NCI-H345 (cell line): ENCODE measurements around the gene NHLH1.
A peak's percentile ranks its signal among the peaks of the same experiment; 100 is the strongest.

Experiments
- DNase-seq: peaks from one replicate; lab custom pipeline; 2025; lab: John Stamatoyannopoulos, UW

The NHLH1 gene

DNA sequence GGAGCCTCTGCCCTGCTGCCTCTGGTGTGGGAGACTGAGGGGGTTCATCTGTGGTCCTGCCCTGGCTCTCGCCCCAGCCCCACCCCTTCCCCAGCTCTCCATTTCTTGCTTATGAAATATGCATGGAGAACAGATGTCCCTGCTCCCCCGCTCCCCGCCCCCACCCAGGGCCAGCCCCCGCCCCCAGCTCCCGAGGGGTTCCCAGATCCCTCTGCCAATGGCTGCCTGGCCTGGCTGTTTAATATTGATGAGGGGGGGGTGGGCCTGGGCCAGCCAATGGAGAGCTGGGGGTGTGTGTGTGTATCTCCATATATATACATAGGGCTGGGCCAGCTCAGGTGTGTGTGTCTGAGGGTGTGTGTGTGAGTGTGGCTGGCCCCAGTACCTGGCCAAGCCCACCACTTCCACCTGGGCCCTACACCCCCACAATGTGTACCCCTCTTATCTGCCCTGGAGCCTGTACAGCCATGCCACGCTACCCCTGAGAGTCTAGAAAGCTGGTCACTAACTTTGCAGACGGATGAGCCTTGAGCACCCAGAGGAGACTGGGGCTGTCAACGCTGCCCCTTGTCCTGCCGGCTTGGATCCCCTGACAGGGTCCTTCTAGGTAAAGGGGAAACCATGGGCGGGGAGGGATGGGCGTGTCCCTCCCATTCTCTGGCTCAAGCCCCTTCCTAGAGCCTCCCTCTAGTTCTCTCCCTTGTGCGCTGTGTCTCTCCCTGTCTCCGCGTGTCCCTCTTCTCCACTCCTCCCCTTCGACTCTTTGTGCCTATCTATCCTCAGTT is at the start of gene NHLH1:
Gene NHLH1 (plus strand): TSS at position 341 of the 785 bp plus-strand sequence. CDS start 3,661 bp downstream, outside the sequence.
- DNase-seq, result no peak

DNA sequence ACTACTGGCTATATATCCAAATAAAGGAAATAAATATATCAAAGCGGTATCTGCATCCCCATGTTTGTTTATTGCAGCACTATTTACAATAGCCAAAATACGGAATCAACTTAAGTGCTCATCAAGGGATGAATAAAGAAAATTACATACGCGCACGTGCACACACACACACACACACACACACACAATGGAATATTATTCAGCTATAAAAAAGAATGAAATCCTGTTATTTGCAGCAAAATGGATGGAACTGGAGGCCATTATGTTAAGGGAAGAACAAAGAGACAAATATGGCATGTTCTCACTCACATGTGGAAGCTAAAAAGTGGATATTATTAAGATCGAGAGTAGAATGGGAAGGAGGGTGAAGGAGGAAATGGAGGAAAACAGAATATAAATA is 44.0 kb upstream of the NHLH1 start:
- no peak for DNase-seq

DNA sequence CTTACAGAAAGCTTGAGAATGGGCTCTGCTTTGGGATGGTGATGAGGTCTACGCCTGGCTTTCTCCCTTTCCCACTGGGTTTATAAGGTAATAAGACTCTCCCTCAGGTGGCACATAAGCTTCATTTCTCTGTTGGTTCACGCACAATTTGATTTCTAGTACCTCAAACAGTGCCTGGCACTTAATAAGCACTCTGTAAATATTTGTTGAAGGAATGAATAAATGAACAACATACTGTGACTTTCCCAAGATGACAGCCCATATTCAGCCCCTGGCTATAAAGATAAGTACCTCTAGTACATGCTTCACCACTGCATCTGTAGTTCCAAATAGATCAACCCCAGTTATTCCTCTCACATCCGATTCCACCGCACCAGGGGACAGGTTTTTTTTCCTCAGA is 41.6 kb upstream of the NHLH1 start:
- peak; percentile 98 for DNase-seq

DNA sequence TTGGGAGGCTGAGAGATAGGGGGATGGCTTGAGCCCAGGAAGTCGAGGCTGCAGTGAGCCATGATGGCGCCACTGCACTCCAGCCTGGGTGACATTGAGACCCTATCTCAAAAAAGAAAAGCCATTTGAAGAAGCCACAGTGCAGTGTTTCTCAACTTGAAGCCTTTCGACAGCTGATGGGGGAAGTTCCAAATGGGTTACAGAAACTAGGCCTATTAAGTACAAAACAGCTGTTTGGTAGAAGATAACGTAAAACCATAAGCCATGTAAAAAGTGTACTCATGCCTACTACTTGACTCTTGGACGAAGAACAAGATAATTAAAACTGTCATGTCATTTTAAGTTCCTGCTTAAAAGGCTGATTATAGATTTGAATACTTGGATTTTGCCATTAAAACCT is 40.5 kb upstream of the NHLH1 start:
- DNase-seq, result no peak

DNA sequence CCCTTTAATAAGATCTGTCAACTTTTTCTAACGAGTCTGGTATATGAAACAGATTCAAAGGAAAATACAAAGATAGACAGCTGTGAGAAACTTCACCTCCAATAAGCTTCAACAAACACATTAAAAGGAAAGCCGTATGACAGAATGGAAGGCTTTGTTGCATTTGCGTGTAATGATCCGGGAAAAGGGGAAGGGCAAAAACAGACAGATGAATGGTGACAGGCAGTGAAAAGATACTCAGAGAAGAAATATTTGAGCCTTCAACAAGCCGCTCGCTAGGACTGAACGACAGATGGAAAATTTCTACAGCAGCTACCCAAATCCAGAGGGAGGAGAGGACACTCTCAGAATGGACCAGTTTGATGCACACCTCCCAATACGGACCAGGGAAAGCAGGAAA is 38.7 kb upstream of the NHLH1 start:
- DNase-seq, result peak; percentile 83

DNA sequence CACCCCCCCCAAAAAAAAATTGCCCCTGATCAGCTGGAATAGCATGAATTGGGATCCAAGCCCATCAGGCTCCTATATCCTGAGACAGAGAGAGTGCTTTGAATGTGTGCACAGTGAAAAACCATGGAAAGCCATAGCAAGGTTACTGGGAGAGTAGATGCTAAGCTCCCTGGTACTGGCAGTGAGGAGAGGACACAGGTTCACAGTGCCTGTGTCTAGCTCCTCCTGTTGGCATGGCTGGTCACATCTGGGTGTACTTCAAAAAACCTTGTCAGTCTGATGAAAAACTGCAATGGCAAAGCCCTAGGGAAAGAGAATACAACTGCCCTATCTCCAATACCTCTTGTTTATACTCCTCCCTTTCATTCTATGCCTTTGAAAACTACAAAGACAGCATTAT is 36.8 kb upstream of the NHLH1 start:
- peak; percentile 55 for DNase-seq

DNA sequence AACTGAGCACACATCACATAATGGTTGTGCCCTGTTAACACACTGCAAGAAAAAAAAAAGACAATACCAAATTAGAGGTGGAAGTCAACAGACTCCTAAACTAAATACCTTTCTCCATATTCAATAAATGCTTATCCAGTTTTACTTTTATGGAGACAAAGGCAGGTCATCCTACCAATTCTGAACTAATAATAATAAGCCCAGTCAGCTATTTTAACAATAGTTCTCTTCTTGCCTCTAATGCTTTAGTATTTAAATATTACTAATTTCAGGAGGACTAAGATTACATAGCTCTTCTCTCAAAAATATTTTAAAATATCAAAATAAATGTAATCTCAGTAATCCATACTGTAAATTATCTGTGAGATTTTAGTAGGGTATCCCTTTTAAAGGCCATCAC is 34.4 kb upstream of the NHLH1 start:
- no peak for DNase-seq

- no peak for DNase-seq
Measured at GRCh38 chr1:160338580-160338979, 28.3 kb upstream of the NHLH1 start.

DNA sequence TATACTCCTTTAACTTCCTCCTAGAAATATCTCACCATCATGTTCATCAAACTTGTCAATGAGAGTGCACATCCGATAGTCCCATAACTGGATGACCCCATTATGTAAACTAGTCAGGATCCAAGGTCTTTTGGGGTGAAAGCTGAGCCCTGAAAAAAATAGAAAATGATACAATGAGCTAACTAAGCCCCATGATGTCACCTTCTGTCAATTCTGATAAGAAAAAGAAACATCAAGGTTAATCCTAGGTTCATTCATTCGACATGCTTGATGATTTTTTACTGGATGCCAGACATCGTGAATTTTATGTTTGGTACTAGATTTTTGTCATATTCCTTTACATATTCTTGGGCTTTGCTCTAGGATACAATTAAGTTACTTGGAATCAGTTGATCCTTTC is 26.7 kb upstream of the NHLH1 start:
- DNase-seq, result no peak

DNA sequence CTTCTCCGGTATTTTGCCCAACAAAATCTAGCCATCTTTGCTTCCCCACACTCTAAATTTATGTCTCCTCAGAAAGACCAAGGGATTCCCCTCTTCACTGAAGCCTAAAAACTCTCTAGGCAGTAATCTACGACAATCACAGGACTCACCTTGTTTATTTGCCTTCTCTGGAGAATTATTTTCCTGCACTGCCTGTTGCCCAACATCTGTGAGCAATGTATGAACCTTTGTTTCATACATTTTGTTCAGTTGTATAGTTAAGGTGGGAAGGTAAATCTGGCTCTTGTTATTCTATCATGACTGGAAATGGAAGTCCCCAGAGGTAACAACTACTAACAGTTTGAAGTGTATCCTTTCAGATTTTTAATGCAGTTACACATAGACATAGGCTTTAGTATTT is 26.0 kb upstream of the NHLH1 start:
- DNase-seq, result no peak

- DNase-seq, result no peak
Measured at GRCh38 chr1:160342526-160342925, 24.3 kb upstream of the NHLH1 start.

- peak; percentile 95 for DNase-seq
Measured at GRCh38 chr1:160342953-160343869, 23.7 kb upstream of the NHLH1 start, which contains the start of the genes COPA and NCSTN. TSS of gene COPA (minus strand) at chr1:160343250. CDS start at chr1:160343170, 80 bp downstream. TSS of gene NCSTN (plus strand) at chr1:160343383. CDS start at chr1:160343397, 14 bp downstream.

GRCh38 chr1:160344241-160344640 is 22.6 kb upstream of the NHLH1 start:
- no peak for DNase-seq

DNA sequence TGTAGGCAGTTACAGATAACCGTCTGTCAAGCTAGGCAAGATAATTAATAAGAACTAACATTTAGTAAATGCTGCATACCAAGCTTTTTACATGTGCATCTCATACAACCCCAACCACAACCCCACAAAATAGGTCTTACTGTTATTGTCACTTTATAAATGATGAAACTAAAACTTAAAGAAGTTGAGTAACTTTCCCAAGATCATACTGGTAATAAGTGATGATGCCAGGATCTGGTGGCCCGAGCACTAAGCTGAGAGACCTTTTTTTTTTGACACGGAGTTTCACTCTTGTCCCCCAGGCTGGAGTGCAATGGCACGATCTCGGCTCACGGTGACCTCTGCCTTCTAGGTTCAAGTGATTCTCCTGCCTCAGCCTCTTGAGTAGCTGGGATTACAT is 21.9 kb upstream of the NHLH1 start:
- no peak for DNase-seq

DNA sequence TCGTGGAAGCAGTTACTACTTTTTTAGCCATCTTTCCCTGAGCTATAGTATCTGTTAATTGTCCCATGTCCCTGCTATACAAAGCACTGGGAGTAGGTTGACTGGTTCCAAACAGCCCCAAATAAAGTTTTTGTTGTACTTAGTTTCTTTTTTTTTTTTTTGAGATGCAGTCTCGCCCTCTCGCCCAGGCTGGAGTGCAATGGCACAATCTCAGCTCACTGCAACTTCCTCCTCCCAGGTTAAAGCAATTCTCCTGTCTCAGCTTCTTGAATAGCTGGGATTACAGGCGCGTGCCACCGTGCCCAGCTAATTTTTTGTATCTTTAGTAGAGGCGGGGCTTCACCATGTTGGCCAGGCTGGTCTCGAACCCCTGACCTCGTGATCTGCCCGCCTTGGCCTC is 20.4 kb upstream of the NHLH1 start:
- DNase-seq, result no peak

GRCh38 chr1:160346958-160347357 is 19.9 kb upstream of the NHLH1 start:
- DNase-seq, result no peak

- no peak for DNase-seq
Measured at GRCh38 chr1:160351629-160352028, 15.2 kb upstream of the NHLH1 start.

- no peak for DNase-seq
Measured at GRCh38 chr1:160352555-160352954, 14.3 kb upstream of the NHLH1 start.

GRCh38 chr1:160353223-160353622 is 13.6 kb upstream of the NHLH1 start:
- no peak for DNase-seq

GRCh38 chr1:160354388-160354985 is 12.4 kb upstream of the NHLH1 start:
- DNase-seq, result no peak

GRCh38 chr1:160357286-160358002 is 9.4 kb upstream of the NHLH1 start:
- no peak for DNase-seq

DNA sequence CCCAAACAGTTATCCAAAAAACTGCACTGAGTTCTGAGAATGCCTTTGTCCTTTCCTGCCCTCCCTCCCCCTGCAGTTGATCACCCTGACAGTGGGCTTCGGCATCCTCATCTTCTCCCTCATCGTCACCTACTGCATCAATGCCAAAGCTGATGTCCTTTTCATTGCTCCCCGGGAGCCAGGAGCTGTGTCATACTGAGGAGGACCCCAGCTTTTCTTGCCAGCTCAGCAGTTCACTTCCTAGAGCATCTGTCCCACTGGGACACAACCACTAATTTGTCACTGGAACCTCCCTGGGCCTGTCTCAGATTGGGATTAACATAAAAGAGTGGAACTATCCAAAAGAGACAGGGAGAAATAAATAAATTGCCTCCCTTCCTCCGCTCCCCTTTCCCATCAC is 8.8 kb upstream of the NHLH1 start:
- DNase-seq, result no peak
